Measurements from ENCODE around the gene POU4F1.

POU4F1 gene

DNA sequence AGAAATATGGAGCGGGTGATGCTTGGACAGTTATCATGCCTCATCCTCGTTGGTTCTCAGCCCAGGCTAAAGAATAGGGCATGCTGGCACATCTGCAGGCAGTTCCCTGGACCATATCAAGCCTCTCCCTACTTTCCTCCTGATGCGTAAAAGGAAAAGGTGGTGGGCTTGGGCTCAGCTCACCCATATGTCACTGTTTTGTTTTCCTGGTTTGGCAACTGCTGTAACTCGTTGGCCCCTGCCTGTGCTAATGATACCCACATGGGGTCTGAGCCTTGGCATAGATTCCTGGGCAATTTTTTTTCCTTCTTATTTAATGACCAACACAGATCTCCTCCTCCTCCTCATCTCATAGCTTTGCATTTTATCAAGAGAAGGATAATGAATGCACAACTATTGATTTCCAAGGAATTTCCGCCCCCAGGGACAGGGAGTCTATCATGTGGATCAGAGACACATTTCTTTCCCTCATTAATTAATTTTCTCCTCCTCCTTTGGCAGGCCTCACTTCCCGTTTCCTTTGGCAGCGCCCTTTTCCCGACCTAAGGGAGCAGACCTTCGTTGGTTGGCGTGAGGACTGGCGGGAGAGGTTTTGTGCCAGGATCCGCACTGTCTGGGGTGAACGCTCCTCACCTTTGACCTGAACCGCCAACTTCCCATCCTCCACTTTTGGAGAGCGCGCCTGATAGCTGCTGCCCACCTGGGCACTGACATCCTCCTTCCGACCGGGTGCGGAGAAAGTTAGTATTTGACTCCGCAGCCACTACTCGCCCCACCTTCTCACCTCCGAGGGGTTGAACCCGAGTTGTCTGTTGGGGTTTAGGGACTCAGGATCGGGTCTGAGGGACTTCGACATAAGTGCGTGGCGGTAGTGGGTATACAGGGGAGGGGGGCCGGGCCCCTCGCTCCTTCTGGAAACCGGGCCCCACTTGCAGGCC, 3.4 kb upstream of the POU4F1 start:
- DNase-seq: no peak

DNA sequence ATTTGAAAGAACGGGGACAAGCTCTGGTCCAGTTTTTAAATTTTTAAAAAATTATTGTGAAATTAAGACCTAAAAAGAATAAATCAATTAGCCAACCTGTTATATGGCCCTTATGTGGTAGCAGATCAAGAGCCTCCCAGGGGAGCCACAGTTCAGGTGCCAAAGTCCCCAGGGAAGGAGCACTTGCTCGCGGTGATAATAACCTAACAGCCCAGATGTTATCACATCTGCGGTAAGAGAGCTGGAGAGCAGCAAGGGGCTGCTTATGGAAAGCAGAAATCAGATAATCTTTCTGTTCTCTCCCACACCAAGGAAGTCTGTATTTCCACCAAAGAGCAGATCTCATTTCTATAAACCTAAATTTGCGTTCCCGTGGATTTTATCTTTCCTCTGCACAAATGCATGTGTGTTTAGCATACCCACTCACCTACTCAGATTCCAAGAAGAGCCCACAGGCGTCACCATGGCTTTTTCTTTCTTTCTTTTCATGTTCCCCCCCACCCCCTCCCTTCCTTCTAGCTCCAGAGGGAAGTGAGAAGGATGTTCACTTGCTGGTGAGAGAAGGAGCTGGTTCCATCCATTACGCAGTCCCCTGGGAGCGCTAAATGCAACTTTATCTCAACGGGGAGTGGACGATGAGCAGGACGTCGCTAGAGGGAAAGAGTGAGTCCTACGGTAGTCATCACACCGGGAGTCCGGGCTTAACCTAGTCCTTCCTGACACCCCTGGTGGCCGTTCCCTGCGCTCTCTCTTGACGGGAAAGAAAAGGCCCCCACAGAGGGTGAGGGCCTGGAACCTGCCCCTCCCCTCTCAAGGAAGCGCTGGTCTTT, 1.6 kb upstream of the POU4F1 start:
- DNase-seq: peak; percentile 32

DNA sequence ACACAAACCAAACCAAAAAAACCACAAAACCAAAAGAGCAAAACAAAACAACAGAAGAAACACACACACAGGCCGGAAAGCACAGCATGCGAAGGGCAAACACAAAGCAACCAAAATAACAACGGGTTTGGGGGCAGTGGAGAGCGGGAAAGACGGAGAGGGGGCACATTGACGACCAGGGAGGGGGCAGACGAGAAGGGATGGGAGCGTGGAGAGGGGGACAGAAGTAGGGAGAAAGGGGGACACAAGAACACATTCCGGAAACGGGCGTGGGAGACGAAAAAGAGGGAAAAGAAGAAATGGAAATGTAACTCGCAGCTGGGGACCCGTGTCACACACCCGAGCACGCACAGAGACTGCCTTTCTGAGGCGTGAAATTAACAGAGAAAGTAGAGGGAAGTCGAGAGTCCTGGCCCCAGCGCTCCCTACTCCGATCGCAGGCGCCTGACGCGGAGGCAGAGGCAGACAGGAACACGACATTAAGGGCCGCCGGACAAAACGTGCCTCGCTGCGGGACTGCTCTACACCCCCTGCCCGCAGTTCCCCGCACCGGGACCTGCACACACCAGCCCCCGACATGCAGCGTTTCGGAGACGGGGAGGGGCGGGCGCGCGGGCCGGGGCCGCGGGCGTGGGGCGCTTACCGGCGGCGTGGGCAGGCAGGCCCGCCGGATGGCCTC, 652 bp downstream of the POU4F1 start:
- DNase-seq: peak; percentile 22

DNA sequence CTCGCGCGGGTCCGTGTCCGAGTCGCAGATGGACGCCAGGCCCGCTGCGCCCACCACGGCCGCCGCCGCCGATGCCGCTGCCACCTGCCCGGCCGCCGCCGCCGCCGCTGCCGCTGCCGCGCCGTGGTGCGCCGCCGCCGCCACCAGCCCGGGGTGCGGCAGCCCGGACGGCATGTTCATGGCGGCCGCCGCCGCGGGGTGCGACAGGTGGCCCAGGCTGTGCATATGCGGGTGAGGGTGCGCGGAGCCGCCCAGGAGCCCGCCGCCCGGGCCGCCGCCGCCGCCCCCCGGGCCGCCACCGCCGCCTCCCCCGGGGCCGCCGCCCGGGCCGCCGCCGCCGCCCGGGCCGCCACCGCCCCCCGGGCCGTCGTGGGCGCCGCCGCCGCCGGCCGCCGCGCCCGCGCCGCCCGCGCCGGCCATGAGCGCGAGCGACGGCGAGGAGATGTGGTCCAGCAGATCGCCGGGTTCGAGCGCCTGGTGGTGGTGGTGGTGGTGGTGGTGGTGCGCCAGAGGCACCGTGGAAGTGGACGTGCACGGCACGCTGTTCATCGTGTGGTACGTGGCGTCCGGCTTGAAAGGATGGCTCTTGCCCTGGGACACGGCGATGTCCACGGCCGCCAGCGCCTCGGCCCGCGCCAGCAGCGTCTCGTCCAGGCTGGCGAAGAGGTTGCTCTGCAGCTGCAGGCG, 1.3 kb downstream of the POU4F1 start:
- DNase-seq: peak; percentile 6

DNA sequence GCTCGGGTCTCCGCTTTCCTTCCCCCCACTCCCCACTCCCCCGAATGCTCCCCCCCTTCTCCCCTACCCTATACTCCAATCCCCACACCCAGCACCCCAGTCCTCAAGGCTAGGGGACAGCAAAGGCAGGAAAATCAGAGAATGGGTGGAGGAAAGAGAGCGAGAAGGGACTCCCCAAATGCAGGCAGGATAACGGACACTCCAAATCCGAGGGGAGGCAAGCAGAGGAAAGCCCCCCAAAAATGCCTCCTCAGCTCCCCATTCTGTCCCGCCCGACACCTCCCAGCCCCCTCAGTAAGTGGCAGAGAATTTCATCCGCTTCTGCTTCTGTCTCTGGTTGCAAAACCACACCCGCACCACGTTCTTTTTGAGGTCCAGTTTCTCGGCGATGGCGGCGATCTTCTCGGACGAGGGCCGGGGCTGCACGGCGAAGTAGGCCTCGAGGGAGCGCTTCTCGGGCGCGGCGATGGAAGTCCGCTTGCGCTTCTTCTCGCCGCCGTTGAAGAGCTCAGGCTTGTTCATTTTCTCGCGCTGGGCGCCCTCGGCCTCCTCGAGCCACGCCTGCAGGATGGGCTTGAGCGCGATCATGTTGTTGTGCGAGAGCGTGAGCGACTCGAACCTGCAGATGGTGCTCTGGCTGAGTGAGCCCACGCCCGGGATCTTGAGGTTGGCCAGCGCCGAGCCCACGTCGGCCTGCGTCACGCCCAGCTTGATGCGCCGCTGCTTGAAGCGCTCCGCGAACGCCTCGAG, 2.1 kb downstream of the POU4F1 start:
- no peak for DNase-seq

DNA sequence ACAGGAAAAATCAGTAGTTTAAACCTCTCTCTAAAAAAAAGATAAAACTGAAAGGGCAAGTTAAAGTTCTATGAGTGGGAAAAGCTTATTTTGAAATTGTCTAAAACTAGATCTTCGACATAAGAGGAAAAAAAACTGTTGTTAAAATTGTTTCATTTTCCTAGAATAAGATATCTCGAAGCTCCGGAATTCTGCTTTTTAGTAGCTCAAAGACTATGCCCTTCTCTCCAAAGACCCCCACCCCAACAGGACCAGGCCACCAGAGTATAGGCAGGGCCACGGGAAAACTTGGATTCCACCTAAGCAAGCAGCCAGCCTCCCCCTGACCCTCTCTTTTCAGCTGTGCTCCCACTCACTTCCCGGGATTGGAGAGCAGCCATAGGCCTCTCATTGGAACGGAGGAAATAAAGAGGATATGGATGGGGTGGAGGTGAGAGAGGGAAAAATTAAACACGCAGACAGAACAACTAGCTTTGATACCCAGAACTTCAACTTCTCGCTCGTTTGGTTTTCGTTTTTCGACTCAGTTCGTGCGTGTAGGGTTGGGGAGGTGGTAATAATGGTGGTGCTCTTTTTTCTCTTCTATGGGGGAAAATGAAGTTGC, 3.0 kb downstream of the POU4F1 start:
- DNase-seq: no peak

DNA sequence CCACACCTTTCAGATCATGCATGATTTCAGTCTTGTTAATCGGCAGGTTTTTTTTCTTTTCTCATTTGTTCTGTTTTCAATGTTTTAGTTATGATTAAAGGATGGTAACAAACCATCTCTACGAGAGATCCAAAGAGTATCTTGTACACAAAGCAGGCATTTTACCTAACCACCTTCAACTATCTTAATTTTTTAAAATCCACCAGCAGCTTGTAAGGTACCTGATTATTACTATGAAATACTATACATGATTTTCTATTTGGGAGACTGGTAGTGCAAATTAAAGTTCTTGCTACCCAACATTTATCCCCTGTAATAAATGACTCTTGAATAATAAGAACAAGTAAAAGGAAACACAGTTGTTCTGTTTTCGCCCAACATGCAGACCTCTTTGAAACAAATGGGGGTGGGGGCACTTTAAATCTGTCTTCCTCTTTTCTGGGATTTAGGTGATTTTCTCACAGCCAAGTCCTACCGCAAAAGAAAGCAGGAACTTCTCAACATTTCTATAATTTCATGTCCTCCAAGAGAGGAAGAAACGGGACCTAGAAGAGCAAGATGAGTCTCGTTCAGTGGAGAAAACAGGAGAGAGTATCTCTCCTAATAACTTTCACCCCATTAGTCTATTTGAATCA, 3.6 kb downstream of the POU4F1 start:
- DNase-seq: no peak

DNA sequence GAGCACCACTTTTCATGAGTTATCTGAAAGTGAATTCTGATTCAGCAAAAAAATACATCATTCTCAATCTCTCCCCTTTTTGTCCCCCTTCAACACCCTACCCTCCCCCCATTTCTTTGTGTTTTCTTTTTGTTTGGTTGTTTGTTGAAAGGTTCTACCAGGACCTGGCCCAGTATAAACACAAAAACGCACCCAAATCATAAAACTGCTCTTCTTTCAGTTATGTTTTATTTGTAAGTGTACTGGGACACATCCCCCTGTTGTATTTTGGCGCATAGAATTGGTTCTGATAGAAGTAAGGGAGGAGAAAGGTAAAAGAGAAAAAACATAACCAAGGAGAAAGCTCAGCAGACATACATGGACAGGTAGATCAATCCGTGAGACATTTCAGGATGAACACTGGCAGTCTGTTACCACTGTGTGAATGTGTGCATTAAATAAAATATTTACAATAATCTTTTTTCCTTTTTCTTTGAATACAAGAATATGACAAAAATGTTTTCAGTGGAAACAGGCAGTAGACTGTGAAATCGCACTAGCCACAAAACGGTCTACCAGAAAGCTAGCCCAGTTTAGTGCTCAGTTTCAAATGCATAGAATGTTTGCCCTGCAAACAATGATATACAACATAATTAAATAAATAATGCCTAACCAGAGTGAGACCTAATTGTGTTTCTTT, 4.2 kb downstream of the POU4F1 start:
- no peak for DNase-seq

DNA sequence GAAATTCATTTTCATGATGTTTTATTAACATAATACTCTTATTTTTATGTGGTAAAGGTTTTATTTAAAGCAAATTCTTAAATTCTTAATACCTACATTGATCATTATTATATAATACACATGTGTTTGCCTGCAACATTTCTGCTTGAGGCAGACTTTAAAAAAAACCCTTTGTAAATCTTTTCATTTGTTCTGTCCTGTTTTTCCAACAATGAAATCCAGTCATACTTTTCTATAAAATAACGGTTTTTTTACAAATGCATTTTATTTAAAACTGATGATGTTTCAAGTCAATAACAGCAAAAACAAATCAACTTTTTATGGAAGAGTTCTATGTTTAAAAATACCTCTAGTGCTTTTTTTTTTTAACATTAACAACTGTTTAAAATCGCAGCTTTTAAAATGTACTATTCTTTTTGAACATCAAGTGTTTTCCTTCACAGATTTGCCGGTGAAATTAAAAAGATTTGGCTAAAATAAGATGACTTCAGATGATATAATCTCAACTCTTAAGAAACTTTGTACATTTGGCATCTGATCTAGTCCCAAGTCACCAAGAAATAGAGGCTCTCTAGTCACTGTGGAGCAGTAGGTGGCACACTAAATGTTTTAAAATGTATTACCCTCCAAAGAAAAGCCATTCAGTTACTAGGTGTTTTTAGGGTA, 5.1 kb downstream of the POU4F1 start:
- DNase-seq: no peak

DNA sequence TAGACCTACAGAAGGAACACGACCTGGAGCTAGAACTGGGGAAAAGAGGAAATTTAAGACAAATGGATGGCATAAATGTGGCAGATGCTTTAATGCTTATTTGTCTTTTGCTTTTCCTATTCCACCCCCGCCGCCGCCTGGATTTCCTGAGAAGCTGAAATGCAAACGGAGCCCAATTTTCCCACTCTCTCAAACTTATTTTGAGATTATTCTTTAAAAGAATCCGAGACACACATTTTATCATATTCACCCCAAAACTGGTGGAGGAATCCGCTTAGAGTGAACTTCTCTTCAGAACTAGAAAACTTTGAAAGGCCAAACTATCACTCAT, 5.8 kb downstream of the POU4F1 start:
- no peak for DNase-seq

DNA sequence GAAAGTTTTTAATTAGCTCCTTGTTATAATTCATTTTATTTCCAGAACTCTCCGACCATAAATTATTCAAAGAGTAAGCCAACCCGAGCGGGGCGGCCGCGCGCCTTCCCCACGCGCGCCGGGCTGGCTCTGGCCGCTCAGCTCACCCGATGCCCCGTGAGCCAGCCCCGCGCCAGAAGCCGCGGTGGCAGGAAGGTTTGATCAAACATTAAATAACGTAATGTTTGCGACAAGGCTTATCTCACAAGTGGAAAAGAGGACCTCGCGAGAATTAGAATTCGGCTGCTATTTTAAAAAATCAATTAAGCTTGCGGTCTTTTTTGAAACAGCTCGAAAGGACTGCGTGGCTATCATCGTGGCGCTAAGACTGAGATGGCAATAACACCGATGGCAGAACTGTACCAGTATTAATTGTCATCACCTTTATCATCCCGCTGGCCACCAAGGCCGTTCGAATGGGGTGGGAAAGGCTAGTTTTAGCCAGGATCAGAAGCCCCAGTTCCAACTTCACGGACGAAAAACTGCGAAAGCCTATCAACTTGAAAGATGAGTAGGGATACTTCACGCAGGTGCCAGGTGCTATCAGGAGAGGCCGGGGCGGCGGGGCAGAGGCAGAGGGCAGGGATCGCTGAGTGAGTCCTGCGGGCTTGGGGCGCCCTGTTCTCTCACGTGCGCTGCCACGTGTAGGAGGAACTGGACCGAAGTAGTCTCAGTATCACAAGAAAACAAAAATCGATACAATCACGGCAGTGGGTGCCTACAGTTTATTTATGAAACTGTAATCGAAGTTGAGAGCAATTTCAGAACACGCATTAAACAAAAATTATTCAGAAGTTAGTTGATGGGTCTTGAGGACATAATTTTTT, 6.4 kb downstream of the POU4F1 start:
- no peak for DNase-seq

DNA sequence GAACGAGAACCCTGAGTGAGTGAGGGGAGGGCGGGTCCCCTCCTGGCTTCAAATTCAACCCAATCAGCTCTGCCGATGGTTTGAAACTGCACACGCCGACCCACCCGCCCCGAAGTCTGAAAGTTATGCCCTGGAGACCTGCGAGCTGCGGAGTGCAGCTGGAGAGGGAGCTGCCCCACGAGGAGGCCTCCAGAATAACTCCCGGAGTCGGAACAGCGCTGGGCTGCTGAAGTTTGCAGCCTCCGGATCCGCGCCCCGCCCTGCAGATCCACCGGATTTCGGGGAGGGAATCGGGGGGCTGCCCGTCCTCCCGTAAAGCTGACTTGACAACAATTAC, 7.0 kb downstream of the POU4F1 start:
- DNase-seq: no peak

DNA sequence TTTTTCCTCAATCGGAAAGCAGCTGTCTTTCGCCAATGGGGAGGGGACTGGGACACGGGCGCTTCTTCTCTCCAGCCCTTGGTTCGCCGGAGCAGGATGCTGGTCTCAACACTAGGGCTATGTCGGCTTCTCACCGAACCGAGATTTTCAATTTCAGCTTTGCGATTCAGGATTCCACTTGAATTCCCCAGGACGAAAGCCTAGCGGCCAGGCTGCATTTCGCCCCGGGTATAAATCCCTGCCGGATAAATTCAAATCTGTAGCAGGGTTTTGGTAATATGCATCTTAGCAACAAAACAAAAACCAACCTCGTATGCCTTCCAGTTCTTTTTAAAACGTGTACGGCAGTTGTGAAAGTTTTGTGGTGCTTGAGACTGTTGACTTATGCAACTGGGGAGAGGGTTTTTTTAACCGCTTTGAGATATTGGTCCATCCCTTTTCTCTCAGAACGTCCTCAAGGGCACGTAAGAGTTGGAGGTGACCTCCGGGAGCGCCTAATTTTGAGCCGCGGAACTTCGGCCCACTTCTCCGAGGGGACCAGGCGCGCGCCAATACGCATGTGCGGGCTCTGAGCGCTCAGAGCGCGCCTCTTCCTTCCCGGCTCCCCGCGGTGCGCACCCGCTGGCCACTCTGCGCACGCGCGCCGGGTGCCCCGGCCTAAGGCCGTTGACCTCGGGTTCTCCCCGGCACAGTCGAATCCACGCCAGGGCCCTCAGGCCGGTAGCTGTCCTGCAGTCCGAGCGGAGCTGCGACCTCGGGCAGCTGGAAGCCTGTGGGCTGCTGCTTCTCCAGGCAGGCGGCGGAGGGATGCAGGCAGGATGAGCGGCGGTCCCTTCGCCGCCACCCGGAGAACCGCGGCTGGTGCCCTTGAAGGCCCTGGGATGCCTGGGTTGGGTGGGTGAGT, 7.6 kb downstream of the POU4F1 start:
- no peak for DNase-seq

DNA sequence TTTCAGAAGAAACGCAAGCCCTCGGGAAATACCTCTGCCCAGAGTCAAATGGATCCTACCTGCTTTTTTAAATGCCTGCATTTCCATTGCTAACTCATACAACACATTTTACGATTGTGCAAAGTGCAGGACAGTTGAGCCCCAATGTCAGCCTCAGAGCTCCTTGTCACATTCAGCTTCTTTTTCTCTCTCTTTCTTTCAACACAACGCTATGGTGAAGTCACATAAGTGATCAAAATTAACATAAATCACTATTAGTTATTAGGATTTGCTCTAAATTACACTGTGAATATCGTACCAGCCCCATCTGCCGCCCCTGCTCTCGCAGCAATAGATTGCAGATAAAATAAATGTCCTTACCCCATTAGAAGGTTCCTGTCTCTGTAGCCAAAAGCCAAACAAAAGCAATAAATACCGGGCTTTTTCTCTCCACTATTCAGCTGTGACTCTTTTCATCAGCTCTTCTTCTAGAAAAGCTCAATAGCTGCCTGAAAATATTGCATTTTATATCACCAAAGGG, 8.8 kb downstream of the POU4F1 start:
- DNase-seq: no peak

DNA sequence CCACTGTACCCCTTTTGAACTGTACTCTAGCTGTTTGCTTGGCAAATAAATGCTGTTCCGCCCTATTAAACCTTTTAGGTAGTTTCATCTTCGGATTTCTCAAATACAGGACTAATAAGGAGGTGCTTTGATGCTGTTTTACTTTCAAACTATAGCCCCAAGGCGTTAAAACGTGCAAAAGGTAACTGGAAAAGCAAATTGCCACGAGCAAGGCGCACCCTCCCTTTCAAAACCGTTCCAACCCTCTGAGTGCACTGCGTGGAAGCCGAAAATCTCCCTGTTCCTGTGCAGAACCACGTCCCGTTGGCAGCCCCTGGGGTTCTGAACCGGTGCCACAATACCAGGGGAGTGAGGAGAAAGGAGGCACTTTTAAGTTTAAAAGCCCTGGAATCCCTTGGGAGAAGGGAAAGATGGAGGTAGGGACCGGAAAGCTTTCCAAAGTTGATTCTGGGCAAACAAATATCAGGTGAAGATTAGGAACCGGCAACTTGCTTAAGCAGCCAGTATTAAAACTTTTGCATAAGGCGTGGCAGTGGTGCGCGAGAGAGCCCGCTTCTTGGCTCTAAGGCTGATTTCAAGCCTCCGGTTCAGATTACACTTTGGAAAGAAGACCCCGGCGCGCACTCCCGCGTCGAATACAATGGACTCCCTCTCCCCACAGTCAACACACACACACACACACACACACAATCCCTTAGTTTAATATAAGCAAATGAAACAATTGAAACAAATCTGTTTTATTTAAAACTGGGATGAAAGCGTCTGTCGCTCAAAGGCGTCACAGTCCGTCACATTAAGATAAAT, 9.5 kb downstream of the POU4F1 start:
- peak; percentile 37 for DNase-seq

DNA sequence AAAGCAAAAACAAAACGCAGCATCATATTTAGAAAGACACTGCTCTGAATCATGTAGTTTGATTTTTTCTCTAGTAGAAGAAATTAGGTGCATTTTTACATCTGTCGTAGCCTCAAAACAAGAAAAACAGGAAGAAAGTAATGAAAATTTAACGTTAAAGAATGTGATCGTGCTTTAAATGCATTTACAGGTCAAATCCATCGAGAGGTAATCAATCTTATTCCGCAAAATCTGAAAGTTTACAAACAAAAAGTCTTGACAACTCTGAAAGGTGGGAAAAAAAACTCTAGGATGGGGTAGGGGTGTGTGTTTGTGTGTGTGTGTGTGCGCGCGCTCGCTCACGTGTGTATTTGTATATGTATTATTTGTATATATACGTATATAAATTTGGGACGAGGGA, 10.2 kb downstream of the POU4F1 start:
- DNase-seq: no peak

DNA sequence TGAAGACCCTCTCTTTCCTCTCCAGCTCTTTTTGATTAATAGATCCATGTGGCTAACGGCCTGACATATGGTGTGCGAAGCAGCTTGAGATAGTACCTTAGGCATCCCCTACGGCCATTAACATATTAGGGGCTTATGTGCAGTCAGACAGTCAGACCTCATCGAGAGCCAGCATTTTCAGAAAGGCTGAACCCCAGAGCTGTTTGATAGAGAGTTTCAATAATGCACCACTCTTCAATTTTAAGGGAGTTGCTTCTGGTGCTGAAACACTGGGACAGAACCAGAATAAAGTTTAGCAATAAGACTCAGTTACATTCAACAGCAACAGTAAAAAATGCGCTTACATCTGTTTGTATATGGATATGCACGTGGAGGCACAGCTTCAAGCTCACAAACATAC, 10.8 kb downstream of the POU4F1 start:
- no peak for DNase-seq
